A673 (cell line): ENCODE data around the gene MOB3A. TPM values are rescaled to one million over a fixed set of nuclear protein-coding genes. Genes with fewer than 3 reads are reported as not detected.

Experiments used
- BruUV-seq: library from RNA; stranded (reverse); fragments of 400-500 nt; replicated peaks from 2 replicates; lab custom pipeline; 2021; lab: Mats Ljungman, UMichigan
- CTCF ChIA-PET: fragments of 300-600 bp; sonication (Branson Sonifier 250); formaldehyde crosslinking; loops from one replicate; lab custom pipeline; 2022; ENCODE audit warnings: antibody characterized with exemption; lab: Charles Lee
- POLR2A ChIA-PET: fragments of 300-600 bp; sonication (Branson Sonifier 250); formaldehyde crosslinking; loops from one replicate; lab custom pipeline; 2022; ENCODE audit warnings: antibody characterized with exemption; ENCODE audit not compliant: low non-redundant PET; lab: Charles Lee
- DNase-seq: peaks from one replicate; pipeline ENCODE4 v3.0.0-alpha.2; 2015; ENCODE audit warnings: low spot score
- H3K27ac ChIP-seq: fragments of 200-600 bp; sonication (generic); 2 replicates; pipeline ENCODE4 v1.5.1; 2016; ENCODE audit warnings: mixed run types, low read depth, mild to moderate bottlenecking, mixed read lengths, antibody characterized with exemption, low read length; ENCODE audit not compliant: poor library complexity, severe bottlenecking
- H3K27me3 ChIP-seq: fragments of 200-600 bp; sonication (generic); replicated peaks from 2 replicates; pipeline ENCODE4 v1.6.1; 2017; ENCODE audit warnings: mixed run types, low read depth, mild to moderate bottlenecking, mixed read lengths, antibody characterized with exemption, low read length; ENCODE audit not compliant: insufficient read depth, poor library complexity
- H3K36me3 ChIP-seq: fragments of 200-600 bp; sonication (generic); 2 replicates; pipeline ENCODE4 v1.6.1; 2016; ENCODE audit warnings: mixed run types, mild to moderate bottlenecking, mixed read lengths, antibody characterized with exemption, low read length; ENCODE audit not compliant: insufficient read depth, poor library complexity, severe bottlenecking
- H3K4me1 ChIP-seq: fragments of 200-600 bp; sonication (generic); 2 replicates; pipeline ENCODE4 v1.6.1; 2017; ENCODE audit warnings: mixed run types, mild to moderate bottlenecking, mixed read lengths, antibody characterized with exemption, low read length; ENCODE audit not compliant: insufficient read depth, poor library complexity, severe bottlenecking
- H3K4me3 ChIP-seq: fragments of 200-600 bp; sonication (generic); 2 replicates; pipeline ENCODE4 v1.5.1; 2016; ENCODE audit warnings: low read depth, mixed run types, mild to moderate bottlenecking, mixed read lengths, low read length; ENCODE audit not compliant: poor library complexity, severe bottlenecking
- H3K9me3 ChIP-seq: fragments of 200-600 bp; sonication (generic); 2 replicates; pipeline ENCODE4 v1.6.1; 2016; ENCODE audit warnings: mixed run types, low read depth, mild to moderate bottlenecking, mixed read lengths, antibody characterized with exemption, low read length; ENCODE audit not compliant: poor library complexity, severe bottlenecking
- EZH2 ChIP-seq: fragments of 200-600 bp; sonication (generic); IDR thresholded peaks from 2 replicates; pipeline ENCODE4 v1.6.1; 2017; ENCODE audit warnings: borderline replicate concordance, low read depth, mild to moderate bottlenecking, mixed read lengths, antibody characterized with exemption, low read length; ENCODE audit not compliant: poor library complexity, severe bottlenecking
- intact Hi-C: fragments of 100-400 bp; cut with micrococcal nuclease; formaldehyde crosslinking; loops from one replicate; pipeline ENCODE4 v1.10.0; 2022; ENCODE audit not compliant: unreplicated experiment
- total RNA-seq: library from RNA; stranded (reverse); gene quantifications from 2 replicates; pipeline ENCODE4 v1.2.3, GENCODE V29; 2021
- TF ChIP-seq, protein P1 (sequence below): fragments of 300-800, 200-600 bp; sonication (generic); conservative IDR thresholded peaks from 2 replicates; pipeline ENCODE4 v1.5.1; 2017; ENCODE audit warnings: low read depth, mild to moderate bottlenecking, antibody characterized with exemption, low read length, moderate library complexity, mixed read lengths

Gene MOB3A
- total RNA-seq, 1 experiment from 2014 or later: 40.7 TPM

DNA sequence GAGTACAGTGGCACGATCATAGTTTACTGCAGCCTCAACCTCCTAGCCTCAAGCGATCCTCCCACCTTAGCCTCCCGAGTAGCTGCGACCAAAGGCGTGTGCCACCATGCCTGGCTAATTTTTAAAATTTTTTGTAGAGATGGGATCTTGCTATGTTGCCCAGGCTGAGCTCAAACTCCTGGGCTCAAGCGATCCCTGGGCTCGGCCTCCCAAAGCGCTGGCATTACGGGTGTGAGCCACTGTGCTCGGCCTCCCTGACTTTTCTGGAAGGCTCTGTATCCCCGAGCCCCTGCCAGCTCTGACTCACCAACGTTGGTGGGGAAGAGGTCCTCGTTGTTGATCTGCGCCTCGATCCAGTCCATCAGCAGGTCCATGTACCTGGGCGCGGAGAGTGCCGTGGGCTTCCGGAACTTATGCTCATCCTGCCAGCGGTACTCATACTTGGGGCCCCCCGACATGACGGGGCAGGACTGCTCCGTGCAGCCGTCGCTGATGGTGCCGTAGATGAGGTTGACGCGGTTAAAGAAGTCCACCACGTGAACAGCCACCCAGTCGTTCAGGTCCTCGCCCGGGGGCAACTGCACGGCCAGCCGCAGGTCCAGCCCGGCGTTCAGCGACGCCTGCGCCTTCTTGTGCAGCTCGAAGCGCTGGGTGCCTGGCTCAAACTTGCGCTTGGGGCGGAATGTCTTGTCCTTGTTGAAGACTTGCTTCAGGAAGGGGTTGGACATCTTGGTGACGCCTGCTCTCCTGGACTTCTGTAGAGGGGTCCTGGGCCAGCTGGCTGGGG, 18.1 kb downstream of the MOB3A start:
- no peaks in the 10 kb centered on the region for H3K9me3 ChIP-seq
- H3K27ac ChIP-seq: no peak overlapping the region
- no peaks in the 10 kb centered on the region for H3K27me3 ChIP-seq
- no peak overlapping the region for H3K4me3 ChIP-seq
- ChIA-PET CTCF (no interaction called here), POLR2A (no interaction called here)
- intact Hi-C loops: no loop called here
- no TSS peak for BruUV-seq
- TF ChIP-seq, protein P1, sequence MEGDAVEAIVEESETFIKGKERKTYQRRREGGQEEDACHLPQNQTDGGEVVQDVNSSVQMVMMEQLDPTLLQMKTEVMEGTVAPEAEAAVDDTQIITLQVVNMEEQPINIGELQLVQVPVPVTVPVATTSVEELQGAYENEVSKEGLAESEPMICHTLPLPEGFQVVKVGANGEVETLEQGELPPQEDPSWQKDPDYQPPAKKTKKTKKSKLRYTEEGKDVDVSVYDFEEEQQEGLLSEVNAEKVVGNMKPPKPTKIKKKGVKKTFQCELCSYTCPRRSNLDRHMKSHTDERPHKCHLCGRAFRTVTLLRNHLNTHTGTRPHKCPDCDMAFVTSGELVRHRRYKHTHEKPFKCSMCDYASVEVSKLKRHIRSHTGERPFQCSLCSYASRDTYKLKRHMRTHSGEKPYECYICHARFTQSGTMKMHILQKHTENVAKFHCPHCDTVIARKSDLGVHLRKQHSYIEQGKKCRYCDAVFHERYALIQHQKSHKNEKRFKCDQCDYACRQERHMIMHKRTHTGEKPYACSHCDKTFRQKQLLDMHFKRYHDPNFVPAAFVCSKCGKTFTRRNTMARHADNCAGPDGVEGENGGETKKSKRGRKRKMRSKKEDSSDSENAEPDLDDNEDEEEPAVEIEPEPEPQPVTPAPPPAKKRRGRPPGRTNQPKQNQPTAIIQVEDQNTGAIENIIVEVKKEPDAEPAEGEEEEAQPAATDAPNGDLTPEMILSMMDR: no peak
- TF ChIP-seq EZH2: no peak
- H3K4me1 ChIP-seq: no peaks in the 10 kb centered on the region
- DNase-seq: no peak
- H3K36me3 ChIP-seq: peaks cover 24% of the 10 kb centered on the region

DNA sequence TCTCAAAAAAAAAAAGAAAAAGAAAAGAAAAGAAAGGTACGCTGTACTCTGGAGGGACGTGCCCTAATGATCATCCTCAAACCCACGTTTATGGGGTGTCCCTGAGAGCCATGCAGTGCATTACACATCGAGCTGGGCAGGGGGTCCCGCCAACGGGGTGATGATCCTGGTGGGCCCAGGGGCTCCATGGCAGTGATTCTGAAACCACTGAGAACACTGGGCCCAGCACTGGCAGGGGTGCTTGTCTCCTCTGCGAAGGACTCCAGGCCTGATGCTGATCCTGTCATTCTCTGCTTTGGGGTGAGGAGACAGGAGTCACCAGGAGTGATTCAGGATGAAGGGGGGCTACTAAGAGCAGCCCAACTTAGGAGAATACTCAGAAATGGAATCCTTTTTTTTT, 18.7 kb downstream of the MOB3A start:
- no peak for DNase-seq
- ChIA-PET POLR2A (no interaction called here), CTCF (no interaction called here)
- H3K36me3 ChIP-seq: peaks cover 30% of the 10 kb centered on the region
- no TSS peak for BruUV-seq
- H3K4me3 ChIP-seq: no peak overlapping the region
- no peaks in the 10 kb centered on the region for H3K4me1 ChIP-seq
- intact Hi-C loops: no loop called here
- no peak overlapping the region for H3K27ac ChIP-seq
- no peak for TF ChIP-seq EZH2
- TF ChIP-seq, protein P1: no peak
- H3K9me3 ChIP-seq: no peaks in the 10 kb centered on the region
- no peaks in the 10 kb centered on the region for H3K27me3 ChIP-seq

DNA sequence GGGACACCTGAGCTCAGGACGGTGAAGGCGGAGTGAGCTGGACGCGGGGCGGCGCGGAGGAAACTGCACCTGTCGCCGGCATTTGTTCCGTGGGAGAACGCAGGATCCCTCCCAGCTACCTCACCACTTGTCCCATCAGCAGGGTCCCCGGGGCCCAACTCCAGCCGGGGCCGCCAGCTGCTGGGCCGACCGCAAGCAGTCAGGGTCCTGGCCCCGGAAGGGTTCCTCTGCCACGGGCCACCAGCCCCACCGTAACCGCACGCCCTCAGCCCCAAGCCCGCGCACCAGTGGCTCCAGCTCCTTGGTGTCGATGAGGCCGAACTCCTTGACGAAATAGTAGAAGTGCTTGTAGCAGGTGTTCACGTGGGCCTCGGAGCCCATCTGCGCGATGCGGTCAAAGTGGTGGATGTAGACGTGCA, 19.6 kb downstream of the MOB3A start:
- intact Hi-C loops: no loop called here
- ChIA-PET CTCF (no interaction called here), POLR2A (no interaction called here)
- Histone ChIP-seq H3K27ac (no peak overlapping the region), H3K36me3 (peaks cover 34% of the 10 kb centered on the region), H3K27me3 (no peaks in the 10 kb centered on the region), H3K4me3 (no peak overlapping the region), H3K4me1 (no peaks in the 10 kb centered on the region), H3K9me3 (no peaks in the 10 kb centered on the region)
- TF ChIP-seq, protein P1: no peak
- TF ChIP-seq EZH2: no peak
- no peak for DNase-seq
- BruUV-seq: no TSS peak
